ENCODE measurements around the gene MS4A4E. TPM values are rescaled to one million over a fixed set of nuclear protein-coding genes. Genes with fewer than 3 reads are reported as not detected.

Gene MS4A4E
- total RNA-seq, 3 donors from 2014 or later (not counting 1 experiment from before 2014, with no cell fraction given), result 0.92 to 23.2 (median 1.8) TPM

DNA sequence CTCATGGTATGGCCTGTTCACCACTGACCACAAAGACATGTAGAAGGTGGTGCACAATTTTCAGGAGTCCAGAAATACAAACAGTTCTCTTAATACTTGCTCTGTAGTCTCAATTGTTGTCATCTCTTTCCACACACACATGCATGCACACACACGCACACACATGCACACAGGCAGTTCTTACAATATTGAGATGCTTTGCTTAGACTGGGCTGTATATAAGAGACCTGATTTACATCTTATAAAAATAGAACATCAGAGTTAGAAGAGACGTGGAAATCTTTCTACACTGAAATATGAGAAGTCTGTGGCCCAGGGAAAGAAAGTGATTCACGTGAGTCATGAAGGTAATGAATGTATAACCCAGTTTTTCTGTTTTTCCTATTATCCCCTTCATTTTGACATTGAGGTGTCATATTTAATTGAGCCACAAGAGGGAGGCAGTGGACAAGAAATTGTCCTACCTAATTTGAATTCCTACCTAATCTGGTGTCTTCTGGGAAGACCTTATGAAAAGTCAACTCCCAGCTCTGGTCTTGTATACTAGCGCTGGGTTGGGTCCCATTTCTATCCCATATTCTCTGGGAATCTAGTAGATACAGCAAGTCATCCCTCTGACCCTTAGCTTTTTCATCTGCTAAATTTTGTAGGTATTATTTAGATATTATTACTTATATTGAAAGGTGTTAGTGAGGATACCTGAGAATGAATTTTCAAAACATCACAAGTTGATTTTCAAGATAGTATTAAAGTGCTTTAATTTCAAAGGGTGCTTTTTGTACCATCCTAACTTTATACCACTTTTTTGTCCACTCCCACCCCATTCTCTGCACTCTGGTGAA, 22.7 kb upstream of the MS4A4E start:
- H3K36me3 ChIP-seq (ENCODE audit: control insufficient read depth, insufficient read depth, low read length), result no peaks in the 10 kb centered on the region
- peaks cover 8 to 25% of the 10 kb centered on the region in 2 donors for H3K27me3 Mint-ChIP-seq (ENCODE audit: low read depth in 2 of 2)
- H3K4me1 ChIP-seq (ENCODE audit: control insufficient read depth, insufficient read depth, low read length), result no peaks in the 10 kb centered on the region
- TF ChIP-seq, protein P1, sequence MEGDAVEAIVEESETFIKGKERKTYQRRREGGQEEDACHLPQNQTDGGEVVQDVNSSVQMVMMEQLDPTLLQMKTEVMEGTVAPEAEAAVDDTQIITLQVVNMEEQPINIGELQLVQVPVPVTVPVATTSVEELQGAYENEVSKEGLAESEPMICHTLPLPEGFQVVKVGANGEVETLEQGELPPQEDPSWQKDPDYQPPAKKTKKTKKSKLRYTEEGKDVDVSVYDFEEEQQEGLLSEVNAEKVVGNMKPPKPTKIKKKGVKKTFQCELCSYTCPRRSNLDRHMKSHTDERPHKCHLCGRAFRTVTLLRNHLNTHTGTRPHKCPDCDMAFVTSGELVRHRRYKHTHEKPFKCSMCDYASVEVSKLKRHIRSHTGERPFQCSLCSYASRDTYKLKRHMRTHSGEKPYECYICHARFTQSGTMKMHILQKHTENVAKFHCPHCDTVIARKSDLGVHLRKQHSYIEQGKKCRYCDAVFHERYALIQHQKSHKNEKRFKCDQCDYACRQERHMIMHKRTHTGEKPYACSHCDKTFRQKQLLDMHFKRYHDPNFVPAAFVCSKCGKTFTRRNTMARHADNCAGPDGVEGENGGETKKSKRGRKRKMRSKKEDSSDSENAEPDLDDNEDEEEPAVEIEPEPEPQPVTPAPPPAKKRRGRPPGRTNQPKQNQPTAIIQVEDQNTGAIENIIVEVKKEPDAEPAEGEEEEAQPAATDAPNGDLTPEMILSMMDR (IDR thresholded peaks at IDR 0.05), result peak; percentile 77
- intact Hi-C loops (cut with micrococcal nuclease), result no loop called here
- H3K4me3 ChIP-seq (ENCODE audit: low read length), result no peak overlapping the region
- H3K4me3 Mint-ChIP-seq, result no peak overlapping the region
- H3K27me3 ChIP-seq (ENCODE audit: control insufficient read depth, insufficient read depth, low read length), result no peaks in the 10 kb centered on the region
- H3K27ac Mint-ChIP-seq, result no peak overlapping the region
- no peaks in the 10 kb centered on the region for H3K4me1 Mint-ChIP-seq
- H3K36me3 Mint-ChIP-seq, result no peaks in the 10 kb centered on the region
- H3K27ac ChIP-seq (ENCODE audit: low read length), result no peak overlapping the region
- no peaks in the 10 kb centered on the region for H3K9me3 ChIP-seq (ENCODE audit: control insufficient read depth, insufficient read depth, low read length)
- peak in 1 of 2 donors; percentile 44 for DNase-seq
- H3K9me3 Mint-ChIP-seq, result no peaks in the 10 kb centered on the region
- 0% methylated on average over 1 of the region's 4 CpGs for WGBS (ENCODE audit: insufficient coverage)
- peak in 1 of 3 donors; percentile 49 for ATAC-seq

DNA sequence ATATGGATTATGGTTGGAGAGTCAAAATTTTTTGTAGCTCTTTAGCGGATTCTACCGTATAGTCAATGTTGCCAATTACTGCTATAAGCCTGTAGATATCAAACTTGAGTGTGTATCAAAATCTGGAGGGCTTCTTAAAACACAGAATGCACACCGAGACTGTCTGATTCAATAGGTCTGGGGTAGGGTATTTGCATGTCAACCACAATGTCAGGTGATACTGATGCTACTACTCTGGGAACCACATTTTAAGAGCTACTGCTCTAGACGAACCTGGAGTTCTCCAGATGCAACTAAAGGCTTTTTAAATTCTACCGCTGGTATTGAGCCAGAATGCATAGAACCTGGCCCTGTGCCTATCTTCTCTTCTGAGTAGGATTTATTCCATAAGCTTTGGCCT, 21.7 kb upstream of the MS4A4E start:
- peaks cover 8 to 25% of the 10 kb centered on the region in 2 donors for H3K27me3 Mint-ChIP-seq (ENCODE audit: low read depth in 2 of 2)
- H3K9me3 Mint-ChIP-seq, result no peaks in the 10 kb centered on the region
- no peak for DNase-seq
- intact Hi-C loops (cut with micrococcal nuclease), result no loop called here
- H3K36me3 Mint-ChIP-seq, result no peaks in the 10 kb centered on the region
- 81% methylated on average over 5 of the region's 5 CpGs for WGBS (ENCODE audit: insufficient coverage)
- TF ChIP-seq, protein P1 (IDR thresholded peaks at IDR 0.05), result no peak
- Histone ChIP-seq H3K27ac (ENCODE audit: low read length) (no peak overlapping the region), H3K9me3 (ENCODE audit: control insufficient read depth, insufficient read depth, low read length) (no peaks in the 10 kb centered on the region), H3K4me3 (ENCODE audit: low read length) (no peak overlapping the region), H3K36me3 (ENCODE audit: control insufficient read depth, insufficient read depth, low read length) (no peaks in the 10 kb centered on the region), H3K4me1 (ENCODE audit: control insufficient read depth, insufficient read depth, low read length) (no peaks in the 10 kb centered on the region), H3K27me3 (ENCODE audit: control insufficient read depth, insufficient read depth, low read length) (no peaks in the 10 kb centered on the region)
- no peak overlapping the region for H3K27ac Mint-ChIP-seq
- H3K4me3 Mint-ChIP-seq, result no peak overlapping the region
- H3K4me1 Mint-ChIP-seq, result no peaks in the 10 kb centered on the region
- no peak for ATAC-seq

DNA sequence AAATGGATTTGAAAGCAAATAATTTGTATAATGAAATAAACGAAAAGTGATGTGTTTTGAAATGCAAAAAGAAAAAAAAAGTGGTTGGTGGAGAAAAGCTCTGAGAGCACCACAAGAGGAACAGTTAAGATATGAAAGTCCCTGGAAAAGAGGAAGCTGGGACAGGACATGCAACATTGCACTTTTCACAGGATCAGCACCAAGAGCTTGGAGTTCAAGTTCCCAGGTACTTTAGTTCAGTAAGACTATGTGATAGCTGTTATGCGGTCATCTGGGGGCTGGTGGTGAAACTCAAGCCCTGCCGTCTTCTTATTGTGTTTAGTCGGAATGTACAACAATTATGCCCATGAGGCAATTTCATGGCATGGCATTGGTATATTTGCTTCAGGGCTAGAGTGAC, 20.5 kb upstream of the MS4A4E start:
- no peak overlapping the region for H3K27ac Mint-ChIP-seq
- no peaks in the 10 kb centered on the region for H3K36me3 Mint-ChIP-seq
- H3K27me3 Mint-ChIP-seq (ENCODE audit: low read depth in 2 of 2), result peaks cover 6 to 19% of the 10 kb centered on the region in 2 donors
- no peaks in the 10 kb centered on the region for H3K4me1 ChIP-seq (ENCODE audit: control insufficient read depth, insufficient read depth, low read length)
- no peaks in the 10 kb centered on the region for H3K36me3 ChIP-seq (ENCODE audit: control insufficient read depth, insufficient read depth, low read length)
- no peak overlapping the region for H3K4me3 Mint-ChIP-seq
- intact Hi-C loops (cut with micrococcal nuclease), result no loop called here
- TF ChIP-seq, protein P1 (IDR thresholded peaks at IDR 0.05), result no peak
- H3K27me3 ChIP-seq (ENCODE audit: control insufficient read depth, insufficient read depth, low read length), result no peaks in the 10 kb centered on the region
- WGBS (ENCODE audit: insufficient coverage), result 79% methylated on average over 4 of the region's 4 CpGs
- DNase-seq, result no peak
- ATAC-seq, result no peak
- H3K4me3 ChIP-seq (ENCODE audit: low read length), result no peak overlapping the region
- H3K27ac ChIP-seq (ENCODE audit: low read length), result no peak overlapping the region
- no peaks in the 10 kb centered on the region for H3K4me1 Mint-ChIP-seq
- H3K9me3 Mint-ChIP-seq, result no peaks in the 10 kb centered on the region
- no peaks in the 10 kb centered on the region for H3K9me3 ChIP-seq (ENCODE audit: control insufficient read depth, insufficient read depth, low read length)

All from natural killer cell (primary cell).